HG03565 (cell line): ENCODE measurements around the gene TMC4.
A peak's percentile ranks its signal among the peaks of the same experiment; 100 is the strongest.

Source experiments
- ATAC-seq: cut with Tn5 transposase; IDR thresholded peaks from one replicate; pipeline ENCODE4 v1.9.1; 2021; ENCODE audit warnings: mild to moderate bottlenecking, moderate library complexity; ENCODE audit not compliant: unreplicated experiment

TMC4 gene

GRCh38 chr19:54133957-54134590, 38.9 kb downstream of the TMC4 start:
- no peak for ATAC-seq

DNA sequence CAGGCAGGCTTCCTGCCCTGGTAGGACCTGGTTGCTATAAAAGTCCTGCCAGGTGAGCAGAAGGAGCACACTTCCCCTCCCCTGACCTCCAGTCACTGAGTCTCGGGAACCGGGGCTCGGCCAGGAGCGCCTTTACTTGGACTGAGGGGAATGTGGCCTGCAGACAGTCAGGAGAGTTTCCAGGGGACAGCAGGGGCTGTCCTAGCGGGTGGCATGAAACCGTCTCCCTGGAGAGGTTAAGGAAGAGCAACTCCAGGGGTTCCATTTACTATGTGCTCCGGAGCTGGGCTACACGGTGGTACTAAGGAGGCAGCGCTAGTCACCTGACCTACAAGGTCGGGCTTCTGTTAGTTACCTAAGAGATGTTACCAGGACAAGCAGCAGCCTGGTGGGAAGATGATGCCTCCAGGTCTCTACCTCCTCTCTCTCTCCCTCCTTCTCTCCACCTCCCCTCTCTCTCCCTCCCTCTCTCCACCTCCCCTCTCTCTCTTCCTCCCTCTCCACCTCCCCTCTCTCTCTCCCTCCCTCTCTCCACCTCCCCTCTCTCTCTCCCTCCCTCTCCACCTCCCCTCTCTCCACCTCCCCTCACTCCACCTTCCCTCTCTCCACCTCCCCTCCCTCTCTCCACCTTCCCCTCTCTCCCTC, 39.5 kb downstream of the TMC4 start:
- ATAC-seq: no peak

DNA sequence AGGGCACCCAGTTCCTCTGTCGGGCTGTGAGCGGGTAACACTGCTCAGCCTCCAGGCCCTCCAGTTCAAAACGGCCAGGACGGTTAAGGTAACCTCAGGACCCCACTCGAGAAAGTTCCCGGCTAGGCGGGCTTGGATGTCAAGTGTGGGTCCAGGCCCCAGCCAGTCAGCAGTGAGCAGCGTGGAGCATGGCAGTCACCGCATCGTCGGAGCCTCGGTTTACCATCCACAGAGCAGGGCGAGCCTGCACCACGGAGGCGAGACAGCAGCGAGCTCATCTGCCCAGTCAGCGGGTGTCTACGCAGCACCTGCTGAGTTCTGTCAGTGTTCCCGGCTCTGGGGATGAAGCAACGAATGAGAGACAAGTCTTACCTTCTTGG, 43.4 kb downstream of the TMC4 start:
- no peak for ATAC-seq

DNA sequence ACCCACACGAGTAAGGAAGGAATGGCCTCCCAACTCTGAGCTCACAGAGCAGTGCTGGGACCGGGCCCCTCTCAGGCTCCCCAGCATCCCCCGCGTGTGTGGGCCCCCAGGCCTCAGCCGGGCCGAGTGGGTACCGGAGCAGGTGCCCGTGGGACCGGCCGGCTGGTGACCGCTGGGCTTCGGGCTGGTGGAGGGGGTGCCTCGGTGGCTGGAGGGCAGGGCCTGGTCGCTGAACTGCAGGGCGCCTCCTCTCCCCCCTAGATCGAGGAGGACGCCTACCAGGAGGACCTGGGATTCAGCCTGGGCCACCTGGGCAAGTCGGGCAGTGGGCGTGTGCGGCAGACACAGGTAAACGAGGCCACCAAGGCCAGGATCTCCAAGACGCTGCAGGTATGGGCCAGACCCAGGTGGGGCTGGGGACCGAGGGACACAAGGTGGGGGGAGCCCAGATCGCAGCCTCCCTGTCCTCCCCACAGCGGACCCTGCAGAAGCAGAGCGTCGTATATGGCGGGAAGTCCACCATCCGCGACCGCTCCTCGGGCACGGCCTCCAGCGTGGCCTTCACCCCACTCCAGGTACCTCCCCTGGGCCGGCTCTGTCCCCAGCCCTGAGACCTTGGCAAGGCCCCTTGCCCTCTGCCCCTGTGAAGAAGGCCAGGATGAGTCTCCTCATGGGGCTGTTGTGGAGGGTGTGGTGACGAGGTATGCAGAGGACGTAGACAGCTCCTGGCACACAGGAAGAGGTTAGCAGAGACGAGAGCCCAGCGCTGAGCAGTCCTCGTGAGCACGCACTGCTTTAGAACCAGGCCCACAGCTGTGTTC, 44.0 kb downstream of the TMC4 start:
- ATAC-seq: no peak

DNA sequence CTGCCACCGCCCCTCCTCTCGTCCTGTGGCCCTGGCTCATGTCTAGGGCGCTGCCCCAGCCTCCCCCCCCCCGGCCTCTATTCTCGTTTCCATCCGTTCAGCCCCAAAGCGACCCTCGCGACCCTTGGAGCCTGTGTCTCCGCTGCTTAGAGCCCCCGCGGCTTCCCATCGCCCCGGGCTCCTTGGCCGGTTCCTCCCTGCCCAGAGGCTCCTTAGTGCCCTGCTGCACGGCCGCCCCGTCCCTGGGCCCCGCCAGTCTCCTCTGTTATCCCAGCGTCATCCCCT, 44.6 kb downstream of the TMC4 start:
- ATAC-seq: no peak

- ATAC-seq: no peak
Measured at GRCh38 chr19:54127688-54128440, 45.1 kb downstream of the TMC4 start.

DNA sequence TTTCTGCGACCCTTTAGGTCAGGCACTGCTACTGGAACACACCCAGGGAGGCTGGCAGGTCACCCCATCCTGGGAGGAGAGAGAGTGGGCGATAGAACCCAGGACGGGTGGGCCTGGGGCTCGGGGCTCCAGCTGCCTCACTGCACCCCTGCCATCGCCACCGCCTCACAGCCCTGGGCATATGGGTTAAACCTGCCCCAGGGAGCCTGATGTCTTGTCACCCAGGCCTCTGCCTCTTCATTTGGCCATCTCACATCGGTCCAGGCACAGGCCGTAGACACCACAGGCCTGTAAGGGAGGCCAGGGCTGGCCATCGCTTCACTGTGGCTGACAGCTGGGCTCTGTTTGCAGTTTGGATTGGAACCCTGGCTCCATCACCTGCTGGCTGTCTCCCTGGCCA, 47.2 kb downstream of the TMC4 start:
- no peak for ATAC-seq

DNA sequence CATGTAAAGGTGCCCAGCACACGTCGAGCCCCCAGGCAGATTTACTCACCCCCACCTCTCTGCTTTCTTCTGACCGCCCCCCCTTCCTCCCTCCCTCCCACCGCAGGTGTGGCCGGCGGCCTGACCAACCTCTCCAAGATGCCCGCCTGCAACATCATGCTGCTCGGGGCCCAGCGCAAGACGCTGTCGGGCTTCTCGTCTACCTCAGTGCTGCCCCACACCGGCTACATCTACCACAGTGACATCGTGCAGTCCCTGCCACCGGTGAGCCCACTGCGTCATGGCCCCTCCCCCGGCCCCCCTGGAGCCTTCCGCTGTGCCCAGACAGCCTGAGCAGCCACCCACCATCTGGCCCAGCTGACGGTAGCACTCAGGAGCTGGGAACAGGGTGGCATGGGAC, 48.6 kb downstream of the TMC4 start:
- ATAC-seq: no peak

GRCh38 chr19:54123682-54124081, 49.3 kb downstream of the TMC4 start:
- no peak for ATAC-seq

DNA sequence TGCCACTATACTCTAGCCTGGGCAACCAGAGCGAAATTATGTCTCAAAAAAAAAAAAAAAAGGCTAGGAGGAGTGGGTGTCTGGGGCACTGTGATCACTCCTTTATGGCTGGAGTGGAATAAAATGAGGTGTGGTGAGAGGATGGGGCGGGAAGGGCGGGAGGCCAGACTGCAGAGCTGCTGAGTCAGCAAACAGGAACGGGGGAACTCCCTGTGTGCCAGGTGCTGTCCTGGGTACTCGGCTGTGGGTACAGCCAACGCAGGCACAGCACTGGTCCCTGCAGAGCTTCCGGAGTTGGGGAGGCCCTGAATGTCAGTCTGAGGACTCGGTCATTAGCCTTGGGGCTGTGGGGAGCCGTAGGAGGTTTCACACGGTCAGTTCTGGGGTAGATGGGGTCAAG, 51.7 kb downstream of the TMC4 start:
- ATAC-seq: no peak

- peak; percentile 76 for ATAC-seq
Measured at GRCh38 chr19:54115109-54116063, 57.6 kb downstream of the TMC4 start, which contains the start of the genes PRPF31 and TFPT. Gene PRPF31 (plus strand): TSS chr19:54115754. CDS start chr19:54118279, 2,525 bp downstream. Gene TFPT (minus strand): TSS chr19:54115657. CDS start chr19:54115269, 388 bp downstream.

- no peak for ATAC-seq
Measured at GRCh38 chr19:54114340-54115108, 58.4 kb downstream of the TMC4 start.
